CD4-positive, alpha-beta T cell (primary cell): ENCODE data around the gene FOCAD. TPM values are rescaled to one million over a fixed set of nuclear protein-coding genes. Genes with fewer than 3 reads are reported as not detected.
A peak's percentile ranks its signal among the peaks of the same experiment; 100 is the strongest.

Experiments
- ATAC-seq: fragments of 200-7000 bp; cut with Tn5 transposase; one replicate; pipeline ENCODE4 v1.10.0; 2022; ENCODE audit warnings: mild to moderate bottlenecking; ENCODE audit not compliant: poor library complexity
- CTCF ChIA-PET: fragments of 350-600 bp; sonication (Branson Sonifier 250); formaldehyde crosslinking; loops from one replicate; lab custom pipeline; 2021; ENCODE audit warnings: antibody characterized with exemption, inconsistent platforms; lab: Charles Lee
- POLR2A ChIA-PET: fragments of 350-600 bp; sonication (Branson Sonifier 250); formaldehyde crosslinking; loops from one replicate; lab custom pipeline; 2021; ENCODE audit warnings: antibody characterized with exemption, inconsistent platforms; lab: Charles Lee
- DNase-seq, 14 experiments: peaks; one replicate each; pipeline ENCODE4 v3.0.0-alpha.2; 2013 to 2020; ENCODE audit warnings: mixed read lengths in 2 of 14
- H3K27ac ChIP-seq, 2 donors: one replicate each; pipeline versions ENCODE4 v1.5.1 to v1.7.0; 2013; ENCODE audit warnings: low read length in 2 of 2, low read depth in 1 of 2, mild to moderate bottlenecking in 1 of 2
- H3K27me3 ChIP-seq, 2 experiments: 1 replicate in 1 of 2; 2 replicates in 1 of 2; pipeline versions ENCODE4 v1.6.1 to v1.7.0; 2013; ENCODE audit warnings: low read length in 2 of 2, control low read depth in 1 of 2, mild to moderate bottlenecking in 1 of 2, moderate library complexity in 1 of 2; ENCODE audit not compliant: insufficient read depth in 2 of 2, control insufficient read depth in 1 of 2
- H3K36me3 ChIP-seq: one replicate; pipeline ENCODE4 v1.6.1; 2013; ENCODE audit warnings: low read length, control low read depth; ENCODE audit not compliant: insufficient read depth
- H3K4me1 ChIP-seq: one replicate; pipeline ENCODE4 v1.6.1; 2013; ENCODE audit warnings: low read length, control low read depth; ENCODE audit not compliant: insufficient read depth
- H3K4me3 ChIP-seq: one replicate; pipeline ENCODE4 v1.5.1; 2013; ENCODE audit warnings: mild to moderate bottlenecking, low read length, moderate library complexity
- H3K9me3 ChIP-seq, 2 experiments: 1 replicate in 1 of 2; 2 replicates in 1 of 2; pipeline versions ENCODE4 v1.6.1 to v1.7.0; 2013; ENCODE audit warnings: low read length in 2 of 2, mild to moderate bottlenecking in 2 of 2, control low read depth in 1 of 2, moderate library complexity in 1 of 2; ENCODE audit not compliant: control insufficient read depth in 1 of 2, insufficient read depth in 1 of 2
- H3K27ac Mint-ChIP-seq: one replicate; pipeline ENCODE4 v1.8.0; 2020; ENCODE audit warnings: mixed read lengths
- H3K27me3 Mint-ChIP-seq: one replicate; pipeline ENCODE4 v1.8.0; 2021; ENCODE audit warnings: mixed read lengths
- H3K36me3 Mint-ChIP-seq: one replicate; pipeline ENCODE4 v1.8.0; 2021; ENCODE audit warnings: low read depth, mixed read lengths
- H3K4me1 Mint-ChIP-seq: one replicate; pipeline ENCODE4 v1.8.0; 2021; ENCODE audit warnings: low read depth, mixed read lengths
- H3K4me3 Mint-ChIP-seq: one replicate; pipeline ENCODE4 v1.8.0; 2020; ENCODE audit warnings: mild to moderate bottlenecking, mixed read lengths
- H3K9me3 Mint-ChIP-seq: one replicate; pipeline ENCODE4 v1.8.0; 2020; ENCODE audit warnings: mixed read lengths
- intact Hi-C, 2 experiments: fragments of 100-400 bp; cut with DNase I in 1 of 2; cut with micrococcal nuclease in 1 of 2; formaldehyde crosslinking; loops; one replicate each; pipeline versions ENCODE4 v1.15.1 to v1.9.0; 2023 to 2025; cut with DNase I, micrococcal nuclease
- total RNA-seq, 174 experiments: library from RNA in 2 of 174; stranded (reverse) in 2 of 174; gene quantifications; one replicate each; pipeline ENCODE4 v1.2.3 and lab custom pipeline; 2021 to 2026
- TF ChIP-seq, protein P1 (sequence below): fragments of 200-600 bp; IDR thresholded peaks from one replicate; pipeline ENCODE4 v1.8.0; 2022; ENCODE audit warnings: antibody characterized with exemption, mild to moderate bottlenecking

FOCAD gene
- total RNA-seq, 2 experiments from 2014 or later: 12.4 to 14.1 TPM

DNA sequence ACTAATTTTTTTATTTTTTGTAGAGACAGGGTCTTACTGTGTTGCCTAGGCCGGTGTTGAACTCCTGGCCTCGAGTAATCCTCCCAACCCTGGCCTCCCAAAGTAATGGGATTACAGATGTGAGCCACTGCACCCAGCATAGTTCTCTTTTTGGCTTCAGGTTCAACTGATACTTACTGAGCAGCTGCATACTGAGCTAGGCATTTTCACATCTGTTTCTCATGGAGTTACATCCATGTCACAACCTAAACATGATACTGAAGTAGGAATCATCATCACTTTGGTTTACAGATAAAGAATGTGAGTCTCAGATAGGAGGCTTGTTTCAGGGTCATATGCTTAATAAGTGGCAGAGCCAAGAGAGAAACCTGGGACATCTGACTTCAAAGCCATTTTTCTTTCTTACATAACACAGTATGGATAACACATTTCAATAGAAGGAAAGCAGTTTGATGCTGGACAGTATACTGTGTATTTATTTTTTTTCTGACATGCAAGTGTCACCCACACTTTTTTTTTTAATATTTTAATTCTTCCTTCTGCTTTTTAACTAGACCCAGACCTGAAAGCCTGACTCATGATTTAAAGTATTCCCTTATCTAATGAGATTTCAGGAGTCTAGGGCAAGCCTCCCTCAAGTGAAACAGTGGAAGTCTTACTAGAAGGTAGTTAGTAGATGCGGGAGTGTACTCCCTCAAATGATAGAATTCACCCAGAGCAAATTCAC is 256.6 kb downstream of the FOCAD start:
- Mint-ChIP-seq H3K9me3 (no peaks in the 10 kb centered on the region), H3K27me3 (no peaks in the 10 kb centered on the region), H3K36me3 (peaks cover 24% of the 10 kb centered on the region), H3K27ac (no peak overlapping the region), H3K4me1 (peaks cover 4% of the 10 kb centered on the region), H3K4me3 (no peak overlapping the region)
- H3K36me3 ChIP-seq: peaks cover 4% of the 10 kb centered on the region
- DNase-seq (peak in 1 of 14 experiments; percentile 6), ATAC-seq (peak; percentile 17)
- no peaks in the 10 kb centered on the region for H3K27me3 ChIP-seq
- ChIA-PET CTCF (interaction anchor here (0.9 to 2.7 kb wide), 12 partner anchors 10 to 1476 kb away, joined by 3 to 14 read pairs (median 4); partner anchors contain the start of gene MLLT3), POLR2A (interaction anchor here (0.6 to 1.2 kb wide), 2 partner anchors 33 to 1012 kb away, joined by 3 to 4 read pairs; no protein-coding TSS in a partner anchor)
- intact Hi-C loops: loop anchor here (1.0 to 10.0 kb wide), 8 partner anchors 170 to 1468 kb away; no protein-coding TSS in a partner anchor
- H3K4me1 ChIP-seq: peaks cover 2% of the 10 kb centered on the region
- TF ChIP-seq, protein P1, sequence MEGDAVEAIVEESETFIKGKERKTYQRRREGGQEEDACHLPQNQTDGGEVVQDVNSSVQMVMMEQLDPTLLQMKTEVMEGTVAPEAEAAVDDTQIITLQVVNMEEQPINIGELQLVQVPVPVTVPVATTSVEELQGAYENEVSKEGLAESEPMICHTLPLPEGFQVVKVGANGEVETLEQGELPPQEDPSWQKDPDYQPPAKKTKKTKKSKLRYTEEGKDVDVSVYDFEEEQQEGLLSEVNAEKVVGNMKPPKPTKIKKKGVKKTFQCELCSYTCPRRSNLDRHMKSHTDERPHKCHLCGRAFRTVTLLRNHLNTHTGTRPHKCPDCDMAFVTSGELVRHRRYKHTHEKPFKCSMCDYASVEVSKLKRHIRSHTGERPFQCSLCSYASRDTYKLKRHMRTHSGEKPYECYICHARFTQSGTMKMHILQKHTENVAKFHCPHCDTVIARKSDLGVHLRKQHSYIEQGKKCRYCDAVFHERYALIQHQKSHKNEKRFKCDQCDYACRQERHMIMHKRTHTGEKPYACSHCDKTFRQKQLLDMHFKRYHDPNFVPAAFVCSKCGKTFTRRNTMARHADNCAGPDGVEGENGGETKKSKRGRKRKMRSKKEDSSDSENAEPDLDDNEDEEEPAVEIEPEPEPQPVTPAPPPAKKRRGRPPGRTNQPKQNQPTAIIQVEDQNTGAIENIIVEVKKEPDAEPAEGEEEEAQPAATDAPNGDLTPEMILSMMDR: no peak
- H3K27ac ChIP-seq: no peak overlapping the region
- no peak overlapping the region for H3K4me3 ChIP-seq
- no peaks in the 10 kb centered on the region for H3K9me3 ChIP-seq

DNA sequence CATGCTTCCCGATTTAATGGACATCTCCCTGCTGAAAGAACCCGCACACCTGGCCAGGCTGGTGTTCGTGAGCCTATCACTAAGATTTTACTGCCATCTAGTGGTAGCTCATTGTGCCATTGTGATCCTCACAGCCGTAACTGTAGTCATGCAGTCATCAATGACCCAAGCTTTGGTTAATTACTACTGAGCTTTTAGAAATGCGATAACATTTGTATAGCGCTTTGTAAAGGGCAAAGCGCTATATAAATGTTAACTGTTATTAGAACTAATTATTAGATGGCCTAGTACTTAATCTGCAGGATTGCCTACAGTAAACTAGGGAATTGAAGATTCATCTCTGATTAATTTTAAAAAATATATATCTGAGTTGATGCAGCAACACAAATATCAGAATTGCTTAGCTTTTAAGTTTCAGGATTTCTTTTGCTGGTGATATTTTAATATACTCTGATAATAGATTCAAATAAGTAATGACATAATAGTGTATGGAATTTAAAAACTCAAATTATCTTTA is 257.2 kb downstream of the FOCAD start:
- Mint-ChIP-seq H3K36me3 (peaks cover 27% of the 10 kb centered on the region), H3K4me3 (no peak overlapping the region), H3K27me3 (no peaks in the 10 kb centered on the region), H3K9me3 (no peaks in the 10 kb centered on the region), H3K27ac (no peak overlapping the region), H3K4me1 (peaks cover 4% of the 10 kb centered on the region)
- intact Hi-C loops: loop anchor here (1.0 to 10.0 kb wide), 7 partner anchors 170 to 1469 kb away; no protein-coding TSS in a partner anchor
- no peak overlapping the region for H3K4me3 ChIP-seq
- TF ChIP-seq, protein P1: peak; percentile 91
- peaks cover 2% of the 10 kb centered on the region for H3K4me1 ChIP-seq
- H3K9me3 ChIP-seq: no peaks in the 10 kb centered on the region
- no peak overlapping the region for H3K27ac ChIP-seq
- peaks cover 4% of the 10 kb centered on the region for H3K36me3 ChIP-seq
- ATAC-seq (peak; percentile 93), DNase-seq (peak; percentile 16 to 83 (median 37))
- no peaks in the 10 kb centered on the region for H3K27me3 ChIP-seq
- ChIA-PET POLR2A (interaction anchor here (0.6 to 1.2 kb wide), 4 partner anchors 16 to 1012 kb away, joined by 3 to 4 read pairs (median 4); partner anchors contain the start of gene MLLT3), CTCF (interaction anchor here (0.9 to 2.7 kb wide), 12 partner anchors 10 to 1476 kb away, joined by 3 to 14 read pairs (median 4); partner anchors contain the start of gene MLLT3)

DNA sequence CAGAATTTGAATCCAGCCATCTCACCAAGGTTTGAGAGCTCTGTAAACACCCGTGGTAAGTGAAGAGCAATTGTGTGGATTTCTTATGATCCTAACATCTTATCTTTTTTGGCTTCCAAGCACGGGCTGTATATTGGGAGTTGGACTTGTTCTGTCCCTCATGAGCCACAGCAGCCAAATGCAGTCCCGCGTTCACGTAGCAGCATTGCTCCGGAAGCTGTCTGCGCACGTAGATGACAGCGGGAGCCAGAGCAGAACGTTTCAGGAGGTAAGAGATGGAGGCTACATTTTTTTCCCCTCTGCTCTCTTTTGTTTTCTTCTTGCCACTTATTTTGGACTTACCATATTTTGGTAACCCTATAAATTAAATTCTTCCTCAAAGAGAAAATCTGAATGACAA is 260.4 kb downstream of the FOCAD start:
- no peak for DNase-seq
- Histone ChIP-seq H3K9me3 (no peaks in the 10 kb centered on the region), H3K4me1 (peaks cover 2% of the 10 kb centered on the region), H3K27ac (no peak overlapping the region), H3K36me3 (peaks cover 4% of the 10 kb centered on the region), H3K4me3 (no peak overlapping the region), H3K27me3 (no peaks in the 10 kb centered on the region)
- H3K27ac Mint-ChIP-seq: no peak overlapping the region
- H3K4me3 Mint-ChIP-seq: no peak overlapping the region
- H3K4me1 Mint-ChIP-seq: peaks cover 4% of the 10 kb centered on the region
- CTCF ChIA-PET: no interaction called here
- intact Hi-C loops: loop anchor here in 1 of 2 experiments (5.0 to 10.0 kb wide), 2 partner anchors 670 to 1472 kb away; no protein-coding TSS in a partner anchor
- H3K27me3 Mint-ChIP-seq: no peaks in the 10 kb centered on the region
- H3K9me3 Mint-ChIP-seq: no peaks in the 10 kb centered on the region
- TF ChIP-seq, protein P1: no peak
- ATAC-seq: no peak
- peaks cover 49% of the 10 kb centered on the region for H3K36me3 Mint-ChIP-seq
- POLR2A ChIA-PET: interaction anchor here (0.6 kb wide), 1 partner anchor 16 kb away, joined by 7 read pairs; no protein-coding TSS in a partner anchor
